ENCODE data around the gene DGKZ.

The DGKZ gene

GRCh38 chr11:46304605-46305179 is 42.6 kb upstream of the DGKZ start:
- Mint-ChIP-seq H3K36me3 (ENCODE audit: low read depth) (peaks cover 4% of the 10 kb centered on the region), H3K27me3 (ENCODE audit: low read depth, poor library complexity) (peaks cover 8% of the 10 kb centered on the region), H3K9me3 (no peaks in the 10 kb centered on the region), H3K4me3 (no peak overlapping the region), H3K27ac (no peak overlapping the region), H3K4me1 (peaks cover 34% of the 10 kb centered on the region)
- TF ChIP-seq CTCF (IDR thresholded peaks at IDR 0.05): no peak
- no peak for DNase-seq

- Mint-ChIP-seq H3K4me3 (no peak overlapping the region), H3K36me3 (ENCODE audit: low read depth) (peaks cover 4% of the 10 kb centered on the region), H3K9me3 (no peaks in the 10 kb centered on the region), H3K4me1 (peaks cover 34% of the 10 kb centered on the region), H3K27ac (no peak overlapping the region), H3K27me3 (ENCODE audit: low read depth, poor library complexity) (peaks cover 8% of the 10 kb centered on the region)
- no peak for TF ChIP-seq CTCF (IDR thresholded peaks at IDR 0.05)
- DNase-seq: no peak
These were observed 42.0 kb upstream of the DGKZ start for GRCh38 chr11:46305295-46305694.

GRCh38 chr11:46306296-46306853 is 40.9 kb upstream of the DGKZ start:
- H3K36me3 Mint-ChIP-seq (ENCODE audit: low read depth): peaks cover 4% of the 10 kb centered on the region
- no peak for TF ChIP-seq CTCF (IDR thresholded peaks at IDR 0.05)
- H3K27me3 Mint-ChIP-seq (ENCODE audit: low read depth, poor library complexity): peaks cover 9% of the 10 kb centered on the region
- H3K9me3 Mint-ChIP-seq: no peaks in the 10 kb centered on the region
- no peak for DNase-seq
- no peak overlapping the region for H3K27ac Mint-ChIP-seq
- H3K4me3 Mint-ChIP-seq: no peak overlapping the region
- peaks cover 34% of the 10 kb centered on the region for H3K4me1 Mint-ChIP-seq

- Mint-ChIP-seq H3K36me3 (ENCODE audit: low read depth) (peaks cover under 1% of the 10 kb centered on the region), H3K9me3 (no peaks in the 10 kb centered on the region), H3K27ac (peak overlapping the region; percentile 18), H3K27me3 (ENCODE audit: low read depth, poor library complexity) (peaks cover 12% of the 10 kb centered on the region), H3K4me1 (peaks cover 34% of the 10 kb centered on the region), H3K4me3 (no peak overlapping the region)
- no peak for DNase-seq
- no peak for TF ChIP-seq CTCF (IDR thresholded peaks at IDR 0.05)
These were observed 39.9 kb upstream of the DGKZ start for GRCh38 chr11:46307369-46307768.

GRCh38 chr11:46307785-46308341 is 39.4 kb upstream of the DGKZ start:
- Mint-ChIP-seq H3K36me3 (ENCODE audit: low read depth) (no peaks in the 10 kb centered on the region), H3K4me1 (peaks cover 34% of the 10 kb centered on the region), H3K9me3 (no peaks in the 10 kb centered on the region), H3K4me3 (no peak overlapping the region), H3K27ac (no peak overlapping the region), H3K27me3 (ENCODE audit: low read depth, poor library complexity) (peaks cover 12% of the 10 kb centered on the region)
- DNase-seq: no peak
- TF ChIP-seq CTCF (IDR thresholded peaks at IDR 0.05): no peak

All from nephron progenitor cell (in vitro differentiated cells).